Liver (tissue), 9 donors: Measurements from ENCODE around the gene GRB7. TPM values are rescaled to one million over a fixed set of nuclear protein-coding genes. Genes with fewer than 3 reads are reported as not detected.

ENCODE experiments used
- DNase-seq: peaks from one replicate; pipeline ENCODE4 v3.0.0-alpha.2; 2017; ENCODE audit warnings: low spot score
- H3K27ac ChIP-seq, 2 donors: one replicate each; pipeline ENCODE4 v1.7.0; 2013; ENCODE audit warnings: inconsistent platforms in 2 of 2, low read length in 2 of 2, control low read depth in 1 of 2, low read depth in 1 of 2, mild to moderate bottlenecking in 1 of 2
- H3K27me3 ChIP-seq, 4 donors: one replicate each; pipeline versions ENCODE4 v1.6.1 to v1.7.0; 2013; ENCODE audit warnings: low read length in 3 of 4, inconsistent platforms in 1 of 4, mild to moderate bottlenecking in 1 of 4, moderate library complexity in 1 of 4; ENCODE audit not compliant: control insufficient read depth in 4 of 4, insufficient read depth in 4 of 4
- H3K36me3 ChIP-seq, 4 donors: one replicate each; pipeline versions ENCODE4 v1.6.1 to v1.7.0; 2013; ENCODE audit warnings: low read length in 3 of 4, mild to moderate bottlenecking in 3 of 4, low read depth in 1 of 4, moderate library complexity in 1 of 4; ENCODE audit not compliant: control insufficient read depth in 4 of 4, insufficient read depth in 3 of 4
- H3K4me1 ChIP-seq, 4 donors: one replicate each; pipeline versions ENCODE4 v1.6.1 to v1.7.0; 2013; ENCODE audit warnings: low read length in 3 of 4, mild to moderate bottlenecking in 3 of 4, moderate library complexity in 1 of 4; ENCODE audit not compliant: control insufficient read depth in 4 of 4, insufficient read depth in 4 of 4
- H3K4me3 ChIP-seq, 3 donors: one replicate each; pipeline versions ENCODE4 v1.6.1 to v1.7.0; 2013; ENCODE audit warnings: low read length in 3 of 3, control low read depth in 1 of 3, low read depth in 1 of 3, mild to moderate bottlenecking in 1 of 3
- H3K9ac ChIP-seq, 2 donors: one replicate each; pipeline ENCODE4 v1.7.0; 2013; ENCODE audit warnings: low read length in 2 of 2, mild to moderate bottlenecking in 2 of 2, moderate library complexity in 2 of 2, control low read depth in 1 of 2, low read depth in 1 of 2
- H3K9me3 ChIP-seq, 4 donors: one replicate each; pipeline versions ENCODE4 v1.6.1 to v1.7.0; 2013; ENCODE audit warnings: low read length in 3 of 4; ENCODE audit not compliant: control insufficient read depth in 4 of 4
- CTCF ChIP-seq: fragments of 150-350 bp; IDR thresholded peaks from 2 replicates; pipeline ENCODE4 v1.5.1; 2017; ENCODE audit warnings: improper control_type of control experiment, low read depth, low read length; ENCODE audit not compliant: missing input control
- EGR1 ChIP-seq, 2 donors: IDR thresholded peaks; 2 replicates each; pipeline ENCODE4 v1.6.1; 2016 to 2018; ENCODE audit warnings: antibody characterized with exemption in 2 of 2, low read depth in 2 of 2
- FOXA1 ChIP-seq: IDR thresholded peaks from 2 replicates; pipeline ENCODE4 v1.6.1; 2016; ENCODE audit warnings: antibody characterized with exemption
- FOXA2 ChIP-seq: IDR thresholded peaks from 2 replicates; pipeline ENCODE4 v1.6.1; 2016; ENCODE audit warnings: antibody characterized with exemption
- GABPA ChIP-seq, 2 donors: IDR thresholded peaks in 1 of 2; conservative IDR thresholded peaks in 1 of 2; 2 replicates each; pipeline ENCODE4 v1.6.1; 2016; ENCODE audit warnings: antibody characterized with exemption in 2 of 2, mild to moderate bottlenecking in 1 of 2, moderate library complexity in 1 of 2
- HNF4A ChIP-seq, 2 donors: conservative IDR thresholded peaks; 2 replicates each; pipeline ENCODE4 v1.6.1; 2016; ENCODE audit warnings: antibody characterized with exemption in 2 of 2, mild to moderate bottlenecking in 2 of 2
- HNF4G ChIP-seq: IDR thresholded peaks from 2 replicates; pipeline ENCODE4 v1.6.1; 2016; ENCODE audit warnings: antibody characterized with exemption
- JUND ChIP-seq, 2 donors: IDR thresholded peaks; 2 replicates each; pipeline ENCODE4 v1.6.1; 2016; ENCODE audit warnings: antibody characterized with exemption in 2 of 2
- NR2F2 ChIP-seq: IDR thresholded peaks from 2 replicates; pipeline ENCODE4 v1.6.1; 2016; ENCODE audit warnings: antibody characterized with exemption
- RAD21 ChIP-seq, 2 donors: IDR thresholded peaks; 2 replicates each; pipeline ENCODE4 v1.6.1; 2016; ENCODE audit warnings: antibody characterized with exemption in 2 of 2, mild to moderate bottlenecking in 2 of 2
- RXRA ChIP-seq, 2 donors: IDR thresholded peaks; 2 replicates each; pipeline ENCODE4 v1.6.1; 2017 to 2018; ENCODE audit warnings: antibody characterized with exemption in 2 of 2, mild to moderate bottlenecking in 1 of 2
- SP1 ChIP-seq: IDR thresholded peaks from 2 replicates; pipeline ENCODE4 v1.6.1; 2018; ENCODE audit warnings: antibody characterized with exemption, mild to moderate bottlenecking
- TAF1 ChIP-seq: conservative IDR thresholded peaks from 2 replicates; pipeline ENCODE4 v1.6.1; 2016; ENCODE audit warnings: antibody characterized with exemption, mild to moderate bottlenecking
- YY1 ChIP-seq: IDR thresholded peaks from 2 replicates; pipeline ENCODE4 v1.6.1; 2016; ENCODE audit warnings: antibody characterized with exemption, mild to moderate bottlenecking
- WGBS: extraction: QIAGEN DNeasy Blood & Tissue Kit; methylation state at CpG from one replicate; pipeline ENCODE4 v1.1.7; 2013; 5-methylcytosine and 5-hydroxymethylcytosine counted together
- polyA plus RNA-seq, 2 donors: library from polyadenylated mRNA; stranded (reverse) in 1 of 2; unstranded in 1 of 2; fragments of 200-250 nt in 1 of 2; fragments of >200 nt in 1 of 2; fragmentation: Nextera tagmentation in 1 of 2; extraction: Ambion mirVana in 1 of 2; gene quantifications; one replicate each; pipeline versions ENCODE4 v1.2.1 to v1.2.3, GENCODE V29; 2013 to 2015
- total RNA-seq, 2 donors: library from RNA; depleted of rRNA; stranded (reverse); fragments of >200 nt; gene quantifications; one replicate each; pipeline ENCODE4 v1.2.3, GENCODE V29; 2014
- TF ChIP-seq, protein P1 (sequence below): IDR thresholded peaks from 2 replicates; pipeline ENCODE4 v1.6.1; 2016; ENCODE audit warnings: antibody characterized with exemption
- TF ChIP-seq, protein P2 (sequence below): IDR thresholded peaks from 2 replicates; pipeline ENCODE4 v1.6.1; 2016; ENCODE audit warnings: antibody characterized with exemption, mild to moderate bottlenecking
- donor health status: healthy.
- donor health status: healthy.
- donor health status: healthy.
- donor health status: healthy.
- donor health status: healthy.

The GRB7 gene
- total and polyA plus RNA-seq, 4 donors: 1.9 to 6.8 (median 2.5) TPM

DNA sequence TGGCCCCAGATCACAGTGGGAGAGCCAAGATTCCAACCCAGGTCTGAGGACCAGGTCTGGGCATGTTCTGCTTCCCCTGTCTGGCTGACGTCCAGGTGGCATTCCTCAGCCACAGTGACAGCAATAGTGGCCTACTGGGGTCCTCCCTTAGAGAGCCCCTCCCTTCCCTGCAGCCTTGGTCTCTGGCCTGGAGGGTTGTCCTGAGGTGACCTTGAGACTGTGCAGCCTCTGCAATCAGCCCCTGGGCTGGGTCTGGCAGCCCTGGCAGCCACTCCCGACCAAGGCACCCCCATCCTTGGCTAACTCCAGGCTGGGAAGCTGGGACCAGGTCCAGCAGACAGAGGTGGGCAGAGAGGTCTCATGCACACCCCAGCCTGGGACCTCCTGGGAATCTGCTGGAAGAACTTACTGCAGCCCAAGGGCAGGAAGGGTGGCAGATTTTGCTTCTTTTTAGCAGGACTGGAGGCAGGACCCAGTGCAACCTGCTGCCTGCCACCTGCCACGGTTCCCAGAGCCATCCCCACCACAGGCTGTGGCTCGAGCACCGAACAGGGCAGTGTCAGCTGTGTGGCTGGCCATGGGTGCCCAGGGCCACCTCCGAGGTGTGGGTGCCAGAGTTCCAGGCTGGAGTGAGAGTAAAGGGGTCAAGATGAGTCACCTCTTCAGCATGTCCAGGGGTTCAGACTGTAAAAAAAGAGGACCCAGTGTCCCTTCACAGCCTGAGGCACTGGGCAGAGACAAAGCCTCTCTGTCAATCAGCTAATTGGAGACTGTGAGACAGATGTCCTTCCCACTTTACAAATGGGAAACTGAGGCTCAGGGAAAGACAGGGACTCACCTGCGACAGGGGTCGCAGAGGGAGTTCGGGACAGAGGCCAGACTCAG lies 12.6 kb downstream of the GRB7 start:
- Histone ChIP-seq H3K27me3 (no peaks in the 10 kb centered on the region), H3K4me1 (peaks cover 2 to 14% (median 4%) of the 10 kb centered on the region in 4 donors), H3K4me3 (no peak overlapping the region), H3K36me3 (peaks cover 1 to 8% (median 2%) of the 10 kb centered on the region in 4 donors), H3K9me3 (no peaks in the 10 kb centered on the region), H3K9ac (no peak overlapping the region), H3K27ac (no peak overlapping the region)
- no peak for DNase-seq
- TF ChIP-seq FOXA1 (no peak), RXRA (IDR thresholded peaks at IDR 0.05) (no peak), SP1 (no peak), EGR1 (IDR thresholded peaks at IDR 0.05; ENCODE audit: low read depth in 2 of 2) (no peak), RAD21 (IDR thresholded peaks at IDR 0.05) (no peak), FOXA2 (no peak)
- TF ChIP-seq, protein P1, sequence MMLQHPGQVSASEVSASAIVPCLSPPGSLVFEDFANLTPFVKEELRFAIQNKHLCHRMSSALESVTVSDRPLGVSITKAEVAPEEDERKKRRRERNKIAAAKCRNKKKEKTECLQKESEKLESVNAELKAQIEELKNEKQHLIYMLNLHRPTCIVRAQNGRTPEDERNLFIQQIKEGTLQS: no peak
- WGBS: 48% methylated on average over 9 of the region's 9 CpGs

DNA sequence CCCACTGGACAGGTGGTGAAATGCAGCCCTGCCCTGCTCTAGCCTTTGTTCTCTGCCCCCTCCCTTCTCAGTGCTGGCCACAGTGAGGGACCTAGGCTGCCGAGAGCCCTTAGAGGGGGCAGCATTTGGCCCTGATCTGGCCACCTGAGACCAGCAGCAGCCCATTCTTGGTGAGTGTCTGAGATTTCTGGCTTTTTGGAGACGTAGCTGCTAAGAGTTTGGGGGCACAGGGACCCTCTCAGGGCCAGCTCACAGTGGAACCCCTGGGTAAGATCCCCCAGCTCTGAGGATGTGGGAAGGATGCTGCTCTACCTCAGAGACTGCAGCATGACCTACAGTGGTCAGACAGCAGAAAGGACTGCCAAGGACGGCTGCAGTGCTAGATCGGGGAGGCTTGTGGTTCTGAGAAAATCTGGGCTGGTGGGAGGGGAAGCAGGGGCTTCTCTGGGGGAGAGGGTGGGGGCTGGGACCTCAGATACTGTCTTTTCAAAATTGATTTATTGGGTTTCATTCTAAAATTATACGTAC lies 13.3 kb downstream of the GRB7 start:
- Histone ChIP-seq H3K9me3 (no peaks in the 10 kb centered on the region), H3K9ac (no peak overlapping the region), H3K4me1 (peaks cover 2 to 14% (median 4%) of the 10 kb centered on the region in 4 donors), H3K27me3 (no peaks in the 10 kb centered on the region), H3K36me3 (peaks cover 0 to 6% (median under 1%) of the 10 kb centered on the region in 4 donors), H3K27ac (no peak overlapping the region), H3K4me3 (no peak overlapping the region)
- DNase-seq: no peak
- TF ChIP-seq HNF4G: no peak
- no peak for TF ChIP-seq TAF1
- no peak for TF ChIP-seq FOXA2
- TF ChIP-seq YY1: no peak
- no peak for TF ChIP-seq RXRA (IDR thresholded peaks at IDR 0.05)
- TF ChIP-seq EGR1 (IDR thresholded peaks at IDR 0.05; ENCODE audit: low read depth in 2 of 2): no peak
- WGBS: 80% methylated on average over 5 of the region's 5 CpGs

GRCh38 chr17:39751637-39752036 lies 13.9 kb downstream of the GRB7 start:
- Histone ChIP-seq H3K4me3 (no peak overlapping the region), H3K4me1 (peaks cover 2 to 14% (median 4%) of the 10 kb centered on the region in 4 donors), H3K9ac (no peak overlapping the region), H3K9me3 (no peaks in the 10 kb centered on the region), H3K27ac (no peak overlapping the region), H3K36me3 (peaks cover 0 to 5% (median under 1%) of the 10 kb centered on the region in 4 donors), H3K27me3 (no peaks in the 10 kb centered on the region)
- 73% methylated on average over 10 of the region's 10 CpGs for WGBS
- DNase-seq: no peak
- TF ChIP-seq, protein P2, sequence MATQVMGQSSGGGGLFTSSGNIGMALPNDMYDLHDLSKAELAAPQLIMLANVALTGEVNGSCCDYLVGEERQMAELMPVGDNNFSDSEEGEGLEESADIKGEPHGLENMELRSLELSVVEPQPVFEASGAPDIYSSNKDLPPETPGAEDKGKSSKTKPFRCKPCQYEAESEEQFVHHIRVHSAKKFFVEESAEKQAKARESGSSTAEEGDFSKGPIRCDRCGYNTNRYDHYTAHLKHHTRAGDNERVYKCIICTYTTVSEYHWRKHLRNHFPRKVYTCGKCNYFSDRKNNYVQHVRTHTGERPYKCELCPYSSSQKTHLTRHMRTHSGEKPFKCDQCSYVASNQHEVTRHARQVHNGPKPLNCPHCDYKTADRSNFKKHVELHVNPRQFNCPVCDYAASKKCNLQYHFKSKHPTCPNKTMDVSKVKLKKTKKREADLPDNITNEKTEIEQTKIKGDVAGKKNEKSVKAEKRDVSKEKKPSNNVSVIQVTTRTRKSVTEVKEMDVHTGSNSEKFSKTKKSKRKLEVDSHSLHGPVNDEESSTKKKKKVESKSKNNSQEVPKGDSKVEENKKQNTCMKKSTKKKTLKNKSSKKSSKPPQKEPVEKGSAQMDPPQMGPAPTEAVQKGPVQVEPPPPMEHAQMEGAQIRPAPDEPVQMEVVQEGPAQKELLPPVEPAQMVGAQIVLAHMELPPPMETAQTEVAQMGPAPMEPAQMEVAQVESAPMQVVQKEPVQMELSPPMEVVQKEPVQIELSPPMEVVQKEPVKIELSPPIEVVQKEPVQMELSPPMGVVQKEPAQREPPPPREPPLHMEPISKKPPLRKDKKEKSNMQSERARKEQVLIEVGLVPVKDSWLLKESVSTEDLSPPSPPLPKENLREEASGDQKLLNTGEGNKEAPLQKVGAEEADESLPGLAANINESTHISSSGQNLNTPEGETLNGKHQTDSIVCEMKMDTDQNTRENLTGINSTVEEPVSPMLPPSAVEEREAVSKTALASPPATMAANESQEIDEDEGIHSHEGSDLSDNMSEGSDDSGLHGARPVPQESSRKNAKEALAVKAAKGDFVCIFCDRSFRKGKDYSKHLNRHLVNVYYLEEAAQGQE: no peak
- TF ChIP-seq NR2F2 (no peak), TAF1 (no peak), HNF4A (conservative IDR thresholded peaks at IDR 0.05) (no peak), GABPA (IDR thresholded peaks at IDR 0.05 in 1 of 2, conservative IDR thresholded peaks at IDR 0.05 in 1 of 2) (no peak), CTCF (no peak), JUND (IDR thresholded peaks at IDR 0.05) (no peak), FOXA2 (no peak), RAD21 (IDR thresholded peaks at IDR 0.05) (no peak), HNF4G (no peak), SP1 (no peak), FOXA1 (no peak), RXRA (IDR thresholded peaks at IDR 0.05) (no peak)
- TF ChIP-seq, protein P1: no peak
